ENCODE measurements around the gene LZTFL1. TPM values are rescaled to one million over a fixed set of nuclear protein-coding genes. Genes with fewer than 3 reads are reported as not detected.

Gene LZTFL1
- polyA plus RNA-seq, 4 donors, result 4.5 to 34.4 (median 6.5) TPM

- DNase-seq, result no peak
- peak overlapping the region in 2 of 3 donors; percentile 46 to 94 for H3K27ac ChIP-seq (ENCODE audit: low read depth in 1 of 3, low read length in 2 of 3)
- WGBS, 3 donors, result 81 to 88% (median 85%) methylated on average over 7 to 8 of the region's 8 CpGs
Measured at GRCh38 chr3:45777111-45777745, 64.7 kb downstream of the LZTFL1 start.

GRCh38 chr3:45776611-45777010 lies 65.3 kb downstream of the LZTFL1 start:
- H3K36me3 ChIP-seq (ENCODE audit: control insufficient read depth in 3 of 3, insufficient read depth in 2 of 3, low read depth in 1 of 3, low read length in 3 of 3), result peaks cover 0 to 73% (median 2%) of the 10 kb centered on the region in 3 donors
- H3K4me1 ChIP-seq (ENCODE audit: control insufficient read depth in 3 of 3, insufficient read depth in 2 of 3, low read depth in 1 of 3, low read length in 2 of 3), result peaks cover 2 to 95% (median 21%) of the 10 kb centered on the region in 3 donors
- H3K27ac ChIP-seq (ENCODE audit: low read depth in 1 of 3, low read length in 2 of 3), result peak overlapping the region in 2 of 3 donors; percentile 46 to 94
- no peak for DNase-seq
- no peaks in the 10 kb centered on the region for H3K9me3 ChIP-seq (ENCODE audit: control insufficient read depth in 2 of 2, insufficient read depth in 1 of 2, low read depth in 1 of 2, low read length in 1 of 2)
- no peak overlapping the region for H3K4me3 ChIP-seq (ENCODE audit: low read depth in 1 of 3, low read length in 3 of 3)
- WGBS, 3 donors, result 23 to 56% (median 48%) methylated on average over 8 of the region's 8 CpGs
- no peak for FAIRE-seq
- H3K27me3 ChIP-seq (ENCODE audit: control insufficient read depth in 3 of 3, insufficient read depth in 3 of 3, low read length in 3 of 3), result no peaks in the 10 kb centered on the region

More at GRCh38 chr3:45777111-45777745, 64.7 kb downstream of the LZTFL1 start:
- Histone ChIP-seq H3K9me3 (ENCODE audit: control insufficient read depth in 2 of 2, insufficient read depth in 1 of 2, low read depth in 1 of 2, low read length in 1 of 2) (no peaks in the 10 kb centered on the region), H3K4me3 (ENCODE audit: low read depth in 1 of 3, low read length in 3 of 3) (no peak overlapping the region), H3K27me3 (ENCODE audit: control insufficient read depth in 3 of 3, insufficient read depth in 3 of 3, low read length in 3 of 3) (no peaks in the 10 kb centered on the region), H3K4me1 (ENCODE audit: control insufficient read depth in 3 of 3, insufficient read depth in 2 of 3, low read depth in 1 of 3, low read length in 2 of 3) (peaks cover 2 to 88% (median 21%) of the 10 kb centered on the region in 3 donors), H3K36me3 (ENCODE audit: control insufficient read depth in 3 of 3, insufficient read depth in 2 of 3, low read depth in 1 of 3, low read length in 3 of 3) (peaks cover 0 to 72% (median 4%) of the 10 kb centered on the region in 3 donors)
- FAIRE-seq, result no peak

GRCh38 chr3:45776301-45776595 lies 65.7 kb downstream of the LZTFL1 start:
- 17 to 55% (median 39%) methylated on average over 3 of the region's 3 CpGs for WGBS, 3 donors
- peak overlapping the region in 2 of 3 donors; percentile 46 to 94 for H3K27ac ChIP-seq (ENCODE audit: low read depth in 1 of 3, low read length in 2 of 3)
- DNase-seq (peak; percentile 80 to 97), FAIRE-seq (no peak)
- no peaks in the 10 kb centered on the region for H3K9me3 ChIP-seq (ENCODE audit: control insufficient read depth in 2 of 2, insufficient read depth in 1 of 2, low read depth in 1 of 2, low read length in 1 of 2)
- H3K36me3 ChIP-seq (ENCODE audit: control insufficient read depth in 3 of 3, insufficient read depth in 2 of 3, low read depth in 1 of 3, low read length in 3 of 3), result peaks cover 0 to 73% (median 4%) of the 10 kb centered on the region in 3 donors
- peaks cover 2 to 96% (median 21%) of the 10 kb centered on the region in 3 donors for H3K4me1 ChIP-seq (ENCODE audit: control insufficient read depth in 3 of 3, insufficient read depth in 2 of 3, low read depth in 1 of 3, low read length in 2 of 3)
- no peaks in the 10 kb centered on the region for H3K27me3 ChIP-seq (ENCODE audit: control insufficient read depth in 3 of 3, insufficient read depth in 3 of 3, low read length in 3 of 3)
- H3K4me3 ChIP-seq (ENCODE audit: low read depth in 1 of 3, low read length in 3 of 3), result no peak overlapping the region

GRCh38 chr3:45775571-45776300 lies 66.2 kb downstream of the LZTFL1 start:
- peaks cover 0 to 73% (median 6%) of the 10 kb centered on the region in 3 donors for H3K36me3 ChIP-seq (ENCODE audit: control insufficient read depth in 3 of 3, insufficient read depth in 2 of 3, low read depth in 1 of 3, low read length in 3 of 3)
- WGBS, 3 donors, result 80 to 87% (median 83%) methylated on average over 17 of the region's 17 CpGs
- FAIRE-seq, result no peak
- H3K27ac ChIP-seq (ENCODE audit: low read depth in 1 of 3, low read length in 2 of 3), result peak overlapping the region in 2 of 3 donors; percentile 42 to 94
- DNase-seq, result no peak
- no peak overlapping the region for H3K4me3 ChIP-seq (ENCODE audit: low read depth in 1 of 3, low read length in 3 of 3)
- H3K27me3 ChIP-seq (ENCODE audit: control insufficient read depth in 3 of 3, insufficient read depth in 3 of 3, low read length in 3 of 3), result no peaks in the 10 kb centered on the region
- H3K9me3 ChIP-seq (ENCODE audit: control insufficient read depth in 2 of 2, insufficient read depth in 1 of 2, low read depth in 1 of 2, low read length in 1 of 2), result no peaks in the 10 kb centered on the region
- H3K4me1 ChIP-seq (ENCODE audit: control insufficient read depth in 3 of 3, insufficient read depth in 2 of 3, low read depth in 1 of 3, low read length in 2 of 3), result peaks cover 2 to 94% (median 21%) of the 10 kb centered on the region in 3 donors

- DNase-seq (peak; percentile 26 to 36), FAIRE-seq (no peak)
- 77 to 83% (median 81%) methylated on average over 8 of the region's 8 CpGs for WGBS, 3 donors
- peaks cover 0 to 70% (median 5%) of the 10 kb centered on the region in 3 donors for H3K36me3 ChIP-seq (ENCODE audit: control insufficient read depth in 3 of 3, insufficient read depth in 2 of 3, low read depth in 1 of 3, low read length in 3 of 3)
- H3K27ac ChIP-seq (ENCODE audit: low read depth in 1 of 3, low read length in 2 of 3), result peak overlapping the region; percentile 2 to 94 (median 42)
- H3K9me3 ChIP-seq (ENCODE audit: control insufficient read depth in 2 of 2, insufficient read depth in 1 of 2, low read depth in 1 of 2, low read length in 1 of 2), result no peaks in the 10 kb centered on the region
- H3K4me1 ChIP-seq (ENCODE audit: control insufficient read depth in 3 of 3, insufficient read depth in 2 of 3, low read depth in 1 of 3, low read length in 2 of 3), result peaks cover 2 to 85% (median 18%) of the 10 kb centered on the region in 3 donors
- no peaks in the 10 kb centered on the region for H3K27me3 ChIP-seq (ENCODE audit: control insufficient read depth in 3 of 3, insufficient read depth in 3 of 3, low read length in 3 of 3)
- no peak overlapping the region for H3K4me3 ChIP-seq (ENCODE audit: low read depth in 1 of 3, low read length in 3 of 3)
Measured at GRCh38 chr3:45774581-45775521, 67.1 kb downstream of the LZTFL1 start.

GRCh38 chr3:45773714-45774449 lies 68.0 kb downstream of the LZTFL1 start:
- 13 to 45% (median 38%) methylated on average over 7 of the region's 7 CpGs for WGBS, 3 donors
- Histone ChIP-seq H3K36me3 (ENCODE audit: control insufficient read depth in 3 of 3, insufficient read depth in 2 of 3, low read depth in 1 of 3, low read length in 3 of 3) (peaks cover 0 to 62% (median 6%) of the 10 kb centered on the region in 3 donors), H3K27me3 (ENCODE audit: control insufficient read depth in 3 of 3, insufficient read depth in 3 of 3, low read length in 3 of 3) (no peaks in the 10 kb centered on the region), H3K4me3 (ENCODE audit: low read depth in 1 of 3, low read length in 3 of 3) (no peak overlapping the region), H3K4me1 (ENCODE audit: control insufficient read depth in 3 of 3, insufficient read depth in 2 of 3, low read depth in 1 of 3, low read length in 2 of 3) (peaks cover 2 to 75% (median 12%) of the 10 kb centered on the region in 3 donors), H3K9me3 (ENCODE audit: control insufficient read depth in 2 of 2, insufficient read depth in 1 of 2, low read depth in 1 of 2, low read length in 1 of 2) (no peaks in the 10 kb centered on the region), H3K27ac (ENCODE audit: low read depth in 1 of 3, low read length in 2 of 3) (peak overlapping the region; percentile 50 to 94 (median 70))
- FAIRE-seq (no peak), DNase-seq (peak; percentile 91)
